T-cell (primary cell): ENCODE data around the gene CALR. TPM values are rescaled to one million over a fixed set of nuclear protein-coding genes. Genes with fewer than 3 reads are reported as not detected.
"Not testable (repeated sequence)": the region's sequence is repeated elsewhere in the genome, so short reads cannot be mapped to it uniquely, and the experiment has no call there.

Experiments
- ATAC-seq, 4 experiments: fragments of 200-7000 bp in 3 of 4; fragments of 150-1000 bp in 1 of 4; cut with Tn5 transposase; replicated peaks in 1 of 4; 1 replicate in 3 of 4; 2 replicates in 1 of 4; pipeline ENCODE4 v1.10.0; 2021; ENCODE audit warnings: moderate library complexity in 3 of 4, mild to moderate bottlenecking in 2 of 4, moderate number of reproducible peaks in 1 of 4
- CTCF ChIA-PET, 2 donors: fragments of 300-600 bp; sonication (Branson Sonifier 250); formaldehyde crosslinking; loops; one replicate each; lab custom pipeline; 2022; ENCODE audit warnings: antibody characterized with exemption in 2 of 2; lab: Charles Lee
- POLR2A ChIA-PET, 2 donors: fragments of 300-600 bp; sonication (Branson Sonifier 250); formaldehyde crosslinking; loops; one replicate each; lab custom pipeline; 2022; ENCODE audit warnings: antibody characterized with exemption in 2 of 2; lab: Charles Lee
- DNase-seq, 35 experiments: peaks; one replicate each; pipeline versions ENCODE4 v3.0.0 to v3.0.0-alpha.2; 2013 to 2023
- H3K27ac ChIP-seq: one replicate; pipeline ENCODE4 v1.5.1; 2013; ENCODE audit warnings: low read length
- H3K27me3 ChIP-seq, 2 experiments: replicated peaks in 1 of 2; 1 replicate in 1 of 2; 2 replicates in 1 of 2; pipeline versions ENCODE4 v1.6.1 to v1.7.0; 2013; ENCODE audit warnings: low read length in 1 of 2, mixed read lengths in 1 of 2; ENCODE audit not compliant: control insufficient read depth in 2 of 2, insufficient read depth in 2 of 2; ENCODE audit errors: extremely low read depth in 1 of 2
- H3K36me3 ChIP-seq, 2 donors: 1 replicate in 1 of 2; 2 replicates in 1 of 2; pipeline versions ENCODE4 v1.6.1 to v1.7.0; 2013; ENCODE audit warnings: low read length in 1 of 2; ENCODE audit not compliant: control insufficient read depth in 2 of 2, insufficient read depth in 1 of 2; ENCODE audit errors: extremely low read depth in 1 of 2
- H3K4me1 ChIP-seq, 2 experiments: 1 replicate in 1 of 2; 2 replicates in 1 of 2; pipeline versions ENCODE4 v1.6.1 to v1.7.0; 2013; ENCODE audit warnings: low read length in 2 of 2, mixed read lengths in 1 of 2; ENCODE audit not compliant: insufficient read depth in 2 of 2, control insufficient read depth in 1 of 2; ENCODE audit errors: extremely low read depth in 1 of 2
- H3K4me3 ChIP-seq, 2 donors: 1 replicate in 1 of 2; 2 replicates in 1 of 2; pipeline versions ENCODE4 v1.5.1 to v1.7.0; 2013; ENCODE audit warnings: mild to moderate bottlenecking in 2 of 2, low read length in 1 of 2, moderate library complexity in 1 of 2; ENCODE audit not compliant: control insufficient read depth in 1 of 2; ENCODE audit errors: extremely low read depth in 1 of 2
- H3K9me3 ChIP-seq: 2 replicates; pipeline ENCODE4 v1.7.0; 2013
- H3K27ac Mint-ChIP-seq, 2 donors: one replicate each; pipeline ENCODE4 v1.8.0; 2020 to 2021; ENCODE audit warnings: mild to moderate bottlenecking in 2 of 2, mixed read lengths in 2 of 2
- H3K27me3 Mint-ChIP-seq, 2 donors: one replicate each; pipeline ENCODE4 v1.8.0; 2021 to 2022; ENCODE audit warnings: mixed read lengths in 2 of 2
- H3K36me3 Mint-ChIP-seq: one replicate; pipeline ENCODE4 v1.8.0; 2021; ENCODE audit warnings: mixed read lengths
- H3K4me1 Mint-ChIP-seq, 3 donors: one replicate each; pipeline ENCODE4 v1.8.0; 2020 to 2022; ENCODE audit warnings: mixed read lengths in 3 of 3, mild to moderate bottlenecking in 1 of 3
- H3K4me3 Mint-ChIP-seq, 3 donors: one replicate each; pipeline ENCODE4 v1.8.0; 2020 to 2022; ENCODE audit warnings: mild to moderate bottlenecking in 3 of 3, mixed read lengths in 3 of 3, moderate library complexity in 3 of 3
- H3K9me3 Mint-ChIP-seq, 3 donors: one replicate each; pipeline ENCODE4 v1.8.0; 2020 to 2022; ENCODE audit warnings: mixed read lengths in 3 of 3
- WGBS: methylation state at CpG from one replicate; pipeline ENCODE4 v1.1.5; 2013; ENCODE audit warnings: missing lambda C conversion rate; ENCODE audit not compliant: insufficient coverage; 5-methylcytosine and 5-hydroxymethylcytosine counted together
- total RNA-seq, 35 experiments: library from RNA in 6 of 35; stranded (reverse) in 6 of 35; fragments of 120-200 nt in 1 of 35; gene quantifications; one replicate each; pipeline versions ENCODE4 v1.2.1 to v1.2.4 and lab custom pipeline; 2013 to 2026

Gene CALR
- total RNA-seq, 5 donors from 2014 or later (not counting 1 experiment from before 2014, with no cell fraction given), result 429 to 530 (median 501) TPM

GRCh38 chr19:12970070-12970820 lies 31.8 kb downstream of the CALR start:
- Mint-ChIP-seq H3K27me3 (no peaks in the 10 kb centered on the region), H3K27ac (no peak overlapping the region), H3K9me3 (no peaks in the 10 kb centered on the region), H3K4me3 (no peak overlapping the region), H3K4me1 (peaks cover 2 to 6% (median 2%) of the 10 kb centered on the region in 3 donors), H3K36me3 (no peaks in the 10 kb centered on the region)
- Histone ChIP-seq H3K4me1 (peaks cover 0 to 7% of the 10 kb centered on the region in 2 experiments), H3K9me3 (no peaks in the 10 kb centered on the region), H3K27ac (no peak overlapping the region), H3K36me3 (no peaks in the 10 kb centered on the region), H3K27me3 (peaks cover 0 to 15% of the 10 kb centered on the region in 2 experiments), H3K4me3 (no peak overlapping the region)
- CTCF ChIA-PET, result no interaction called here
- WGBS, result 88% methylated on average over 4 of the region's 7 CpGs
- no peak for DNase-seq
- no peak for ATAC-seq
- POLR2A ChIA-PET, result no interaction called here

GRCh38 chr19:12973236-12973635 lies 34.8 kb downstream of the CALR start:
- 85% methylated on average over 15 of the region's 16 CpGs for WGBS
- H3K27ac Mint-ChIP-seq, result no peak overlapping the region
- Histone ChIP-seq H3K9me3 (no peaks in the 10 kb centered on the region), H3K4me3 (no peak overlapping the region), H3K27me3 (peaks cover 0 to 36% of the 10 kb centered on the region in 2 experiments), H3K36me3 (no peaks in the 10 kb centered on the region), H3K27ac (no peak overlapping the region), H3K4me1 (peaks cover 0 to 6% of the 10 kb centered on the region in 2 experiments)
- no peak overlapping the region for H3K4me3 Mint-ChIP-seq
- ATAC-seq (no peak), DNase-seq (no peak)
- H3K27me3 Mint-ChIP-seq, result peaks cover 8 to 14% of the 10 kb centered on the region in 2 donors
- ChIA-PET CTCF (interaction anchor here in 1 of 2 donors (0.6 kb wide), 1 partner anchor 306 kb away, joined by 3 read pairs; no protein-coding TSS in a partner anchor), POLR2A (no interaction called here)
- H3K9me3 Mint-ChIP-seq, result no peaks in the 10 kb centered on the region
- H3K4me1 Mint-ChIP-seq, result peaks cover 0 to 7% (median 3%) of the 10 kb centered on the region in 3 donors
- H3K36me3 Mint-ChIP-seq, result no peaks in the 10 kb centered on the region

DNA sequence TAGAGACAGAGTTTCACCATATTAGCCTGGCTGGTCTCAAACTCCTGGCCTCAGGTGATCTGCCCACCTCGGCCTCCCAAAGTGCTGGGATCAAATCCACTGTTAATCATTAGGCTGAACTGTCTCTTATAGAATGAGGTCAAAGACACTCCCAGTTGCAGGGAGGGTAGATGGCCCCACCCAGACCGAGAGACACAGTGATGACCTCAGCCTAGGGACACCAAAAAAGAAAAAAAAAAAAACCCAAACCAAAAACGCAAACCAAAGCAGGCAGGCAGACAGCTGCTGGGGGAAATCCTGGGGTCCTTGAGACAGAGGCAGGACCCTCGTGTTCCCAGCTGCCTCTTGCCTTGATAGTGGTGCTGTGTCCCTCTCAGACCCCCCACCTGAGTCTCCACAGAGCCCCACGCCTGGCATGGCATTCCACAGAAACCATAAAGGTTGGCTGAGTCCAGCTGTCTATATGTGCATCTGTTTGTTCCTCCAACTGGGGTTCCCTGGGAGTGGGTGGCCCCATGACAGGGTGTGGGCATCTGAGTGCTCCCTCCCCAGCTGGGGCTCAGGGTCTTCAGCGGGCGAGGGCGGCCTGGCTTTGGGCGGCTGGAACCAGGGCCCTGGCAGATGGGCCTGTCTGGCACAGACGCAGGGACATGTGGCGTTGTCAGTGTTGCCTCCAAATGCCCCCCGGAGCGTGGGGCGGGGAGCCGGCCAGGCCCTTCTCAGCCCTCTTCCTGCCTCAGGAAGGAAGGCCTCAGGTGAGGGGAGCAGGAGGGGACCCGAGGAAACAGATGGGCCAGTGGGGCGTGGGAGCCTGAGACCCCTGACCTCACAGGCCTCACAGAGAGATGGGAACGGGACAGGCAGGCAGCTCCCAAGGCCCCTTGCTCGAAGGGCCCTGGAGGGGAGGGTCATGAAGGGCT lies 36.2 kb downstream of the CALR start:
- no peak overlapping the region for H3K27ac ChIP-seq
- H3K4me1 Mint-ChIP-seq, result peaks cover 0 to 7% (median 3%) of the 10 kb centered on the region in 3 donors
- H3K9me3 ChIP-seq, result no peaks in the 10 kb centered on the region
- ChIA-PET POLR2A (no interaction called here), CTCF (interaction anchor here in 1 of 2 donors (0.7 kb wide), 1 partner anchor 8 kb away, joined by 3 read pairs; no protein-coding TSS in a partner anchor)
- peaks cover 0 to 6% of the 10 kb centered on the region in 2 experiments for H3K4me1 ChIP-seq
- H3K9me3 Mint-ChIP-seq, result no peaks in the 10 kb centered on the region
- ATAC-seq (no peak), DNase-seq (no peak)
- peaks cover 0 to 38% of the 10 kb centered on the region in 2 experiments for H3K27me3 ChIP-seq
- H3K36me3 ChIP-seq, result no peaks in the 10 kb centered on the region
- no peak overlapping the region for H3K4me3 Mint-ChIP-seq
- H3K4me3 ChIP-seq, result no peak overlapping the region
- peaks cover 12 to 14% of the 10 kb centered on the region in 2 donors for H3K27me3 Mint-ChIP-seq
- WGBS, result 45% methylated on average over 13 of the region's 19 CpGs
- no peaks in the 10 kb centered on the region for H3K36me3 Mint-ChIP-seq
- no peak overlapping the region for H3K27ac Mint-ChIP-seq

- H3K27ac Mint-ChIP-seq, result no peak overlapping the region
- Histone ChIP-seq H3K27ac (no peak overlapping the region), H3K4me3 (no peak overlapping the region), H3K9me3 (no peaks in the 10 kb centered on the region), H3K36me3 (no peaks in the 10 kb centered on the region), H3K27me3 (peaks cover 0 to 41% of the 10 kb centered on the region in 2 experiments), H3K4me1 (peaks cover 0 to 6% of the 10 kb centered on the region in 2 experiments)
- no peak overlapping the region for H3K4me3 Mint-ChIP-seq
- H3K9me3 Mint-ChIP-seq, result no peaks in the 10 kb centered on the region
- no peak for ATAC-seq
- H3K27me3 Mint-ChIP-seq, result peaks cover 13 to 14% of the 10 kb centered on the region in 2 donors
- no peak for DNase-seq
- H3K36me3 Mint-ChIP-seq, result no peaks in the 10 kb centered on the region
- ChIA-PET POLR2A (no interaction called here), CTCF (interaction anchor here (0.6 to 2.7 kb wide), 3 partner anchors 10 to 119 kb away, joined by 3 to 16 read pairs (median 14); no protein-coding TSS in a partner anchor)
- WGBS, result 8% methylated on average over 10 of the region's 17 CpGs
- peaks cover 0 to 7% (median 3%) of the 10 kb centered on the region in 3 donors for H3K4me1 Mint-ChIP-seq
Observed at GRCh38 chr19:12975221-12975741, 36.9 kb downstream of the CALR start.

GRCh38 chr19:12976109-12976508 lies 37.7 kb downstream of the CALR start:
- H3K4me3 ChIP-seq, ATAC-seq, H3K27ac Mint-ChIP-seq, H3K4me3 Mint-ChIP-seq, H3K27ac ChIP-seq, H3K36me3 Mint-ChIP-seq, H3K36me3 ChIP-seq, POLR2A ChIA-PET, H3K9me3 ChIP-seq, H3K9me3 Mint-ChIP-seq, H3K4me1 ChIP-seq, H3K4me1 Mint-ChIP-seq, DNase-seq: not testable (repeated sequence)
- CTCF ChIA-PET, result interaction anchor here (0.6 to 2.7 kb wide), 8 partner anchors 8 to 614 kb away, joined by 3 to 32 read pairs (median 4); no protein-coding TSS in a partner anchor
- WGBS, result 81% methylated on average over 4 of the region's 7 CpGs
- H3K27me3 Mint-ChIP-seq, result peaks cover 17% of the 10 kb centered on the region in 2 donors
- peaks cover 0 to 47% of the 10 kb centered on the region in 2 experiments for H3K27me3 ChIP-seq

DNA sequence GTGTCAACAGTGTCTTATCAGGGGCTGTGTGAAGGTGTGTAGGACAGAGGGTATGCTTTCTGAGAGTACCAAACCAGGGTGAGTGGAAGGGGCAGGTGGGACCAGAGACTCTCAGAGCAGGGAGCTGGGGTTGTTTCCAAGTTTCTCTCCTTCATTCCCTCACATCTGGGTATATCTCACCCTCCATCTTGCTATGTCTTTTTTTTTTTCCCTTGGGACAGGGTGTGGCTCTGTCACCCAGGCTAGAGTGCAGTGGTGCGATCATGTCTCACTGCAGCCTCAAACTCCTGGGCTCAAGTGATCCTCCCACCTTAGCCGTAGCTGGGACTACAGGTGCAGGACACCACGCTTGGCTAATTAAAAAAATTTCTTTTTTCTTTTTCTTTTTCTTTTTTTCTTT lies 41.6 kb downstream of the CALR start:
- Histone ChIP-seq H3K27me3 (peaks cover 0 to 60% of the 10 kb centered on the region in 2 experiments), H3K36me3 (no peaks in the 10 kb centered on the region), H3K4me3 (no peak overlapping the region), H3K4me1 (peaks cover 0 to 29% of the 10 kb centered on the region in 2 experiments), H3K27ac (no peak overlapping the region), H3K9me3 (no peaks in the 10 kb centered on the region)
- Mint-ChIP-seq H3K36me3 (no peaks in the 10 kb centered on the region), H3K4me3 (no peak overlapping the region), H3K9me3 (no peaks in the 10 kb centered on the region), H3K27me3 (peaks cover 17% of the 10 kb centered on the region in 2 donors), H3K4me1 (peaks cover 2 to 7% (median 5%) of the 10 kb centered on the region in 3 donors), H3K27ac (no peak overlapping the region)
- ChIA-PET POLR2A (no interaction called here), CTCF (interaction anchor here in 1 of 2 donors (0.7 to 1.7 kb wide), 2 partner anchors 81 to 106 kb away, joined by 6 read pairs; no protein-coding TSS in a partner anchor)
- 86% methylated on average over 2 of the region's 3 CpGs for WGBS
- DNase-seq (no peak), ATAC-seq (no peak)
